ENCODE measurements around the gene IQCF6. TPM values are rescaled to one million over a fixed set of nuclear protein-coding genes. Genes with fewer than 3 reads are reported as not detected.

IQCF6 gene
- total RNA-seq, 2 experiments from 2014 or later = not detected

GRCh38 chr3:51796854-51797253 lies 17.8 kb upstream of the IQCF6 start:
- H3K27ac ChIP-seq (ENCODE audit: low read depth, low read length, poor library complexity, severe bottlenecking) = no peak overlapping the region
- ChIA-PET CTCF (ENCODE audit: unreplicated experiment) (no interaction called here), POLR2A (interaction anchor here (0.6 kb wide), 1 partner anchor 373 kb away, joined by 5 read pairs; no protein-coding TSS in a partner anchor)
- TF ChIP-seq EZH2phosphoT487 (IDR thresholded peaks at IDR 0.05; ENCODE audit: borderline replicate concordance, low read depth, low read length) (no peak), CTCF (conservative IDR thresholded peaks at IDR 0.05; ENCODE audit: low read length) (no peak)
- no peak overlapping the region for H3K4me3 ChIP-seq (ENCODE audit: low read depth, low read length, poor library complexity, severe bottlenecking)
- no peak overlapping the region for H2AFZ ChIP-seq (ENCODE audit: low read length)
- no peaks in the 10 kb centered on the region for H3K36me3 ChIP-seq (ENCODE audit: insufficient read depth, low read length)
- H3K4me1 ChIP-seq (ENCODE audit: insufficient read depth, low read length, poor library complexity, severe bottlenecking) = no peaks in the 10 kb centered on the region
- H3K9me2 ChIP-seq (ENCODE audit: insufficient read depth, low read length) = no peaks in the 10 kb centered on the region
- DNase-seq (ENCODE audit: low spot score) = no peak
- H3K9me3 ChIP-seq (ENCODE audit: low read length) = no peaks in the 10 kb centered on the region
- no peak overlapping the region for H3K4me2 ChIP-seq (ENCODE audit: low read length)
- no peaks in the 10 kb centered on the region for H3K79me2 ChIP-seq (ENCODE audit: insufficient read depth, low read depth, low read length)
- intact Hi-C loops (cut with micrococcal nuclease; ENCODE audit: unreplicated experiment) = no loop called here
- no TSS peak for BruUV-seq (replicated peaks)
- H4K20me1 ChIP-seq (ENCODE audit: insufficient read depth, low read length) = no peaks in the 10 kb centered on the region

GRCh38 chr3:51794206-51794605 lies 15.2 kb upstream of the IQCF6 start:
- Histone ChIP-seq H3K9me3 (ENCODE audit: low read length) (no peaks in the 10 kb centered on the region), H3K4me2 (ENCODE audit: low read length) (no peak overlapping the region), H3K4me3 (ENCODE audit: low read depth, low read length, poor library complexity, severe bottlenecking) (no peak overlapping the region), H3K79me2 (ENCODE audit: insufficient read depth, low read depth, low read length) (no peaks in the 10 kb centered on the region), H3K36me3 (ENCODE audit: insufficient read depth, low read length) (no peaks in the 10 kb centered on the region), H3K27ac (ENCODE audit: low read depth, low read length, poor library complexity, severe bottlenecking) (no peak overlapping the region), H3K9me2 (ENCODE audit: insufficient read depth, low read length) (no peaks in the 10 kb centered on the region), H3K4me1 (ENCODE audit: insufficient read depth, low read length, poor library complexity, severe bottlenecking) (no peaks in the 10 kb centered on the region), H4K20me1 (ENCODE audit: insufficient read depth, low read length) (no peaks in the 10 kb centered on the region), H2AFZ (ENCODE audit: low read length) (no peak overlapping the region)
- no TSS peak for BruUV-seq (replicated peaks)
- TF ChIP-seq CTCF (conservative IDR thresholded peaks at IDR 0.05; ENCODE audit: low read length) (no peak), EZH2phosphoT487 (IDR thresholded peaks at IDR 0.05; ENCODE audit: borderline replicate concordance, low read depth, low read length) (no peak)
- CTCF ChIA-PET (ENCODE audit: unreplicated experiment) = no interaction called here
- intact Hi-C loops (cut with micrococcal nuclease; ENCODE audit: unreplicated experiment) = no loop called here
- POLR2A ChIA-PET = no interaction called here
- no peak for DNase-seq (ENCODE audit: low spot score)

- BruUV-seq (replicated peaks) = no TSS peak
- Histone ChIP-seq H3K36me3 (ENCODE audit: insufficient read depth, low read length) (no peaks in the 10 kb centered on the region), H4K20me1 (ENCODE audit: insufficient read depth, low read length) (no peaks in the 10 kb centered on the region), H3K4me2 (ENCODE audit: low read length) (no peak overlapping the region), H2AFZ (ENCODE audit: low read length) (no peak overlapping the region), H3K4me3 (ENCODE audit: low read depth, low read length, poor library complexity, severe bottlenecking) (no peak overlapping the region), H3K79me2 (ENCODE audit: insufficient read depth, low read depth, low read length) (no peaks in the 10 kb centered on the region), H3K9me2 (ENCODE audit: insufficient read depth, low read length) (no peaks in the 10 kb centered on the region), H3K9me3 (ENCODE audit: low read length) (no peaks in the 10 kb centered on the region), H3K27ac (ENCODE audit: low read depth, low read length, poor library complexity, severe bottlenecking) (no peak overlapping the region), H3K4me1 (ENCODE audit: insufficient read depth, low read length, poor library complexity, severe bottlenecking) (no peaks in the 10 kb centered on the region)
- CTCF ChIA-PET (ENCODE audit: unreplicated experiment) = no interaction called here
- intact Hi-C loops (cut with micrococcal nuclease; ENCODE audit: unreplicated experiment) = no loop called here
- TF ChIP-seq CTCF (conservative IDR thresholded peaks at IDR 0.05; ENCODE audit: low read length) (no peak), EZH2phosphoT487 (IDR thresholded peaks at IDR 0.05; ENCODE audit: borderline replicate concordance, low read depth, low read length) (no peak)
- no peak for DNase-seq (ENCODE audit: low spot score)
- POLR2A ChIA-PET = no interaction called here
Measured at GRCh38 chr3:51792206-51792605, 13.2 kb upstream of the IQCF6 start.
